Stimulated activated CD4-positive, alpha-beta T cell treated with anti-CD3 and anti-CD28 coated beads, Interleukin-1b, Interleukin-23, amount 100 ng/mL, for 4 hours (primary cell): Measurements from ENCODE around the gene IGSF9.

Experiments used
- DNase-seq, 2 donors: peaks; one replicate each; pipeline ENCODE4 v3.0.0-alpha.2; 2020; ENCODE audit warnings: low read depth in 2 of 2

Gene IGSF9

GRCh38 chr1:159974350-159974965 lies 29.0 kb upstream of the IGSF9 start:
- DNase-seq = no peak

GRCh38 chr1:159973350-159973940 lies 28.0 kb upstream of the IGSF9 start:
- DNase-seq = no peak

DNA sequence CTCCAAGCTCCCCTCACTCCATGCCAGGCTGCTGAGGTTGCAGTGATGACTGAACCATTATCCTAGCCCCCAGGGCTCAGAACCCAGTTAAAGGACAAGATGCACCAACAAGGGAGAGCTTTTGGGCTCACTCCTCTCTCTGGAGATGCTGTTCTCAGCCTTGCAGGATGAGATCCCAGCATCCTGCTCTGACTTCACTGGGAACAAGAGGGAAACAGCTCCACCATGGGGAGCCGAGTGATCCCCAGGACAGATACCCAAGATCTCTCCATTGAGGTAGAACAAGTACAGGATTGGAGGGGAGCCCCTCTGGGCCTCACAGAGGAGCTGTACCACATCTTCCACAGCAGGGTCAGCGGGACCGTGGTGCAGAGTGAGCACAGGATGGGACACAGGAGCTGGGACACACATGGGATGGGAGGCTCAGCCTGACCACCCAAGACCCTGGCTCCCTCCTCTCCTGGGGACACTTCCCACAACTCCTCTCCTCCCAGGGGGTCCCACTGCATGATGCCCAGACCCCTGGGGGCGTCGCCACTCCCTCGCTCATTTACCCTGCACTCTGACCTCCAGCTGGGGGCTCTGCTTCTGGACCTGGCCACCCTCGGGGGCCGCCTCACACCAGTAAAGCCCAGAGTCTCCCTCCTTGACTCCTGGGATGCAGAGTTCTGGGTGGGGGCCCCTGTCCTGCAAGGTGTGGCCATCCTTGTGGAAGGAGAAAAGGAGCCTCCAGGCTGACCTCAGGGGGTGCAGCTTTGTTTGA lies 27.2 kb upstream of the IGSF9 start:
- DNase-seq = no peak

GRCh38 chr1:159970932-159971342 lies 25.5 kb upstream of the IGSF9 start:
- DNase-seq = no peak

GRCh38 chr1:159968901-159969300 lies 23.5 kb upstream of the IGSF9 start:
- no peak for DNase-seq

DNA sequence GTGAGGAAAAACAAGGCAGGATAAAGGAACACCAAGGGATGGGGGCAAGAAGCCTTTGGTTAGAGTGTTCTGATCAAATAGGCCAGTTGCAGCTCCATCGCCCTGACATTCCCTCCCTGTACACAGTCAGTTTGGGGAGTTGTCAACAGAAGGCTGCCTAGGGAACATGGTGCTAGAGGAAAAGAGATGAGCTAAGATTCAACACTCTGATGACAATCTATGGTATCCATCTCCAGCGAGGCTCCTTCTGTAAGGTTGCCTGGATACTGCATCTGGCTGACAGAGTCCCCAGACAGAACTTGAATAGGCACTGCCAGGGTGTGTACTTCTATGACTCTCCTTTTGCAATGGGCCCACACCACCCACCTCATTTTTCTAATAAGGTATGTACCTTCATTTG lies 19.9 kb upstream of the IGSF9 start:
- DNase-seq = no peak

DNA sequence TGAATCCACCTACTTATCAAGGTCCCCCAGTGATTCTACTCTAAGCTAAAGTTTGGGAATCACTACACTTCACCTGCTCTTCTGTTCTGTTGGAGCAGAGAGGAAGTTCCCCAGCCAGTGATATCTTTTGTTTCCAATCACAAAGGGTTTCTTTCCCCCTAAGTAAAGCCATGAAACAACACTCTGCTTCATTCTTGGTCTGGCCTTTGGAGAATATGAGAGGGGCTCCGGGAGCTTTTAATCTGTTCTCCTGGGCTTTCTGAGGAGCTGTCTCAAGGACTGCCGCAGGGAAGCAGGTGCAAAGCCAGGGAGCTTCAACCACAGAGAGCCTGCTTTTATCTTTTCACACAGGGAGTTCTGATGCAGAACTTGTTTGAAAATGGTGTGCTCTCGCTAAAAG lies 18.7 kb upstream of the IGSF9 start:
- no peak for DNase-seq

- DNase-seq = no peak
Observed at GRCh38 chr1:159962176-159962575, 16.8 kb upstream of the IGSF9 start.

GRCh38 chr1:159961636-159962035 lies 16.2 kb upstream of the IGSF9 start:
- DNase-seq = no peak

GRCh38 chr1:159960721-159961381 lies 15.4 kb upstream of the IGSF9 start:
- DNase-seq = no peak

GRCh38 chr1:159959451-159959850 lies 14.0 kb upstream of the IGSF9 start:
- no peak for DNase-seq

- DNase-seq = no peak
Observed at GRCh38 chr1:159958719-159959380, 13.4 kb upstream of the IGSF9 start.

GRCh38 chr1:159957824-159958268 lies 12.4 kb upstream of the IGSF9 start:
- DNase-seq = no peak

DNA sequence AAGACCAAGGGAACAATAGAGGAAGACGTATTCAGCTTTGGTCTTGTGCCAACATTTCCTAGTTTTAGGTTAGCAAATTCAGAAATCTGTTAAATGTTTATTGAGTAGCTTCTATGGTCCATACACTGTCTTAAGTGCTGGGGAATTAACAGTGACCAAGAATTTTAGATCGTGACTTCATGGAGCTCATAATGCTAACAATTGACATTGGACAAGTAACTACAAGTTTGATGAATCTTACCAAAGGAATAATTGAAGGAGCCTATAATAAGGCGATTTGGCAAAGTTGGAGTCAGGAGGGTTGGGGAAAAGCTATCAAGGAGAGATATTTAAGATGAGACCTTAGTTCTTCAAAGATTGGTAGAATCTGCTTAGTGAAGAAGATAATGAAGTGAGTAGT lies 10.0 kb upstream of the IGSF9 start:
- DNase-seq = no peak

- DNase-seq = no peak
Observed at GRCh38 chr1:159953536-159954515, 8.4 kb upstream of the IGSF9 start, which contains the start of gene SLAMF9. TSS of gene SLAMF9 (minus strand) at chr1:159954237. CDS start at chr1:159954137, 100 bp downstream.

- no peak for DNase-seq
Observed at GRCh38 chr1:159952932-159953331, 7.5 kb upstream of the IGSF9 start.

GRCh38 chr1:159951551-159951950 lies 6.1 kb upstream of the IGSF9 start:
- no peak for DNase-seq

DNA sequence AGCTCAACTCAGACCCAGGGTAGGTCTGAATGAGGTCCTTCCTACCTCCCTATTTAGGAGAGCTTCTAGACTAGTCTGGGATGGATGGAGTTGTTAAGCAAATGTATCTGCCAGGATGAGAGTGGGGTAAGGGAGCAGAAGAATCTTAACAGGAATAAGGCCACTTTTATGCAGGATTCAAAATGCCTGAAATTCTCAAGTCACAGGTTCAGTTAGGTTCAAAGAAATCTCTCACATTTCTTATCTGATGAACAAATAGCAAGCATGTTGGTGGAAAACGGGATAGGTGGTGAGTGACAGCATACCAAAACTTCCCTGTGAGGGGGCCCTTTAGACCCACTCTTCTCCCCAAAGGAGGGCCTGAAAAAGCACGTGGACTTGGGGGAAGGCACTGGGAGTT lies 5.6 kb upstream of the IGSF9 start:
- no peak for DNase-seq

DNA sequence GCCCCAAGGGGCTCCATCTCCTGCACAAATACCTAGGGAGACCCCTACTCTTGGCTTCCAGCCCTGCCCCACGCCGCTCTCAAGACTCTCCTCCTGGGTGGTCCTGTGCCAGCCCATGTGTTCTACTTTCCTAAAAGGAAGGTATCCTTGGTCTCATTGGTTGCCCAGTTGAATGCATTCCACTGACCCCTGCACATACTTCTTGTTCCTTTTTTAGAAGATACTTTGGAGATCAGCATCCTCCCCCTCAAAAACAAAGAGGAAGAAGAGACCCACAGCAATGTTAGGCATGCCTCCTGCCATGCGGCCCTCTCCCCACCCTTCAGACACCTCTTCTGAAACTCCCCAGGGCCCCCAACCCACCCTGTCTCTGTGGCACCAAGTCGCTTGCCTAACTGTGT lies 4.6 kb upstream of the IGSF9 start:
- no peak for DNase-seq

DNA sequence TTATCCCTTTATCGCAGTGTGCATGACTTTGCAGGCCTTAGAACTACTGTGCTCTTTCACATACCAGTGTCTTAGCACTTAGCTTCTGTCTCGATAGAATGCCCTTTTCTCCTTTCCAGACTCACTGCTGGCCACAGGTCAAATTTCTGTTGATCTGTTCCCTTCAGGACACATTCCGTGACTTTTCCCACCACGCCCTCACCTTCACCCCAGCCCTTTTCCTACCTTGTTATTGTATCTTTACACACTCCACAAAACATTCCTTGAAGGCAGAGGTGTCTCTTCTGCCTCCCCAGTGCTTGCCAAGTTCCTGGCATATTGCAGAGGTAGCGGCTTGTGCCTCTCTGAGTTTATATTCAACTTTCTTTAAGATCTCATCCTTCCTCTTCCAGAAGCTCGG lies 3.7 kb upstream of the IGSF9 start:
- DNase-seq = no peak

DNA sequence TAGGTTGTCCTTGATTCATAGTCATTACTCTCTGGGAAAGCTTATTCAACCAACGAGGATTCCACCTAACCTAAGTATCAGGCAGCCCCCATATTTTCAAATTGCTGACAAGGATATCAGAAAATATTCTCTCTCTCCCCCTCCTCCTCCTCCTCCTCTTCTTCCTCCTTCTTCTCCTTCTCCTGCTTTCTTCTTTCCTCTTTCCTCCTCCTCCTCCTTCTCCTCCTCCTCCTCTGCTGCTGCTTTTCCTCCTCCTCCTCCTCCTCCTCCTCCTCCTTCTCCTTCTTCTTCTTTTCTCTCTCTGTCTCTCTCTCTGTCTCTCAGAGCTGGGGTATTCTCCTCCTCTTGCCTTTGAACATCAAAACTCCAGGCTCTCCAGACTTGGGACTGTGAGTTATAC lies 2.5 kb upstream of the IGSF9 start:
- DNase-seq = no peak
